Measurements from ENCODE around the gene RNF26. TPM values are rescaled to one million over a fixed set of nuclear protein-coding genes. Genes with fewer than 3 reads are reported as not detected.

Gene RNF26
- total RNA-seq, 1 experiment from 2014 or later: 92.7 TPM

GRCh38 chr11:119373921-119374631, 39.7 kb downstream of the RNF26 start:
- intact Hi-C loops (cut with micrococcal nuclease; ENCODE audit: unreplicated experiment): loop anchor here (1.0 to 2.0 kb wide), 6 partner anchors 21 to 229 kb away; no protein-coding TSS in a partner anchor
- Histone ChIP-seq H3K4me3 (ENCODE audit: low read depth, low read length) (no peak overlapping the region), H3K9me3 (no peaks in the 10 kb centered on the region), H3K27me3 (replicated peaks; ENCODE audit: control insufficient read depth, insufficient read depth, low read length) (no peaks in the 10 kb centered on the region), H3K36me3 (ENCODE audit: control insufficient read depth, insufficient read depth, low read length) (no peaks in the 10 kb centered on the region), H3K4me1 (peaks cover 32% of the 10 kb centered on the region)
- H3K4me1 Mint-ChIP-seq (ENCODE audit: low read depth, unreplicated experiment): peaks cover 28% of the 10 kb centered on the region
- POLR2A ChIA-PET: interaction anchor here (0.6 kb wide), 1 partner anchor 272 kb away, joined by 4 read pairs; the partner anchor contains the start of gene DPAGT1
- H3K9me3 Mint-ChIP-seq (ENCODE audit: unreplicated experiment): no peaks in the 10 kb centered on the region
- no peaks in the 10 kb centered on the region for H3K27me3 Mint-ChIP-seq (ENCODE audit: insufficient read depth, unreplicated experiment)
- H3K27ac Mint-ChIP-seq (ENCODE audit: unreplicated experiment): no peak overlapping the region
- CTCF ChIA-PET: interaction anchor here (0.6 to 11.8 kb wide), 16 partner anchors 10 to 272 kb away, joined by 3 to 220 read pairs (median 4); partner anchors contain the start of genes C1QTNF5, CBL and RNF26
- DNase-seq: peak; percentile 89 to 95
- H3K36me3 Mint-ChIP-seq (ENCODE audit: insufficient read depth, unreplicated experiment): no peaks in the 10 kb centered on the region
- H3K4me3 Mint-ChIP-seq (ENCODE audit: unreplicated experiment): no peak overlapping the region
- BruUV-seq (replicated peaks): no TSS peak
- TF ChIP-seq, protein P1, sequence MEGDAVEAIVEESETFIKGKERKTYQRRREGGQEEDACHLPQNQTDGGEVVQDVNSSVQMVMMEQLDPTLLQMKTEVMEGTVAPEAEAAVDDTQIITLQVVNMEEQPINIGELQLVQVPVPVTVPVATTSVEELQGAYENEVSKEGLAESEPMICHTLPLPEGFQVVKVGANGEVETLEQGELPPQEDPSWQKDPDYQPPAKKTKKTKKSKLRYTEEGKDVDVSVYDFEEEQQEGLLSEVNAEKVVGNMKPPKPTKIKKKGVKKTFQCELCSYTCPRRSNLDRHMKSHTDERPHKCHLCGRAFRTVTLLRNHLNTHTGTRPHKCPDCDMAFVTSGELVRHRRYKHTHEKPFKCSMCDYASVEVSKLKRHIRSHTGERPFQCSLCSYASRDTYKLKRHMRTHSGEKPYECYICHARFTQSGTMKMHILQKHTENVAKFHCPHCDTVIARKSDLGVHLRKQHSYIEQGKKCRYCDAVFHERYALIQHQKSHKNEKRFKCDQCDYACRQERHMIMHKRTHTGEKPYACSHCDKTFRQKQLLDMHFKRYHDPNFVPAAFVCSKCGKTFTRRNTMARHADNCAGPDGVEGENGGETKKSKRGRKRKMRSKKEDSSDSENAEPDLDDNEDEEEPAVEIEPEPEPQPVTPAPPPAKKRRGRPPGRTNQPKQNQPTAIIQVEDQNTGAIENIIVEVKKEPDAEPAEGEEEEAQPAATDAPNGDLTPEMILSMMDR (IDR thresholded peaks at IDR 0.05; ENCODE audit: insufficient read depth in 1 of 2, low read depth in 1 of 2, low read length in 1 of 2, severe bottlenecking in 1 of 2, unreplicated experiment in 1 of 2): peak; percentile 98 to 99

- H3K4me1 ChIP-seq: peaks cover 28% of the 10 kb centered on the region
- H3K27me3 ChIP-seq (replicated peaks; ENCODE audit: control insufficient read depth, insufficient read depth, low read length): no peaks in the 10 kb centered on the region
- no peaks in the 10 kb centered on the region for H3K9me3 ChIP-seq
- POLR2A ChIA-PET: interaction anchor here (0.6 kb wide), 1 partner anchor 273 kb away, joined by 4 read pairs; the partner anchor contains the start of gene DPAGT1
- no peaks in the 10 kb centered on the region for H3K9me3 Mint-ChIP-seq (ENCODE audit: unreplicated experiment)
- H3K36me3 ChIP-seq (ENCODE audit: control insufficient read depth, insufficient read depth, low read length): no peaks in the 10 kb centered on the region
- TF ChIP-seq, protein P1 (IDR thresholded peaks at IDR 0.05; ENCODE audit: insufficient read depth in 1 of 2, low read depth in 1 of 2, low read length in 1 of 2, severe bottlenecking in 1 of 2, unreplicated experiment in 1 of 2): no peak
- no peaks in the 10 kb centered on the region for H3K36me3 Mint-ChIP-seq (ENCODE audit: insufficient read depth, unreplicated experiment)
- H3K4me1 Mint-ChIP-seq (ENCODE audit: low read depth, unreplicated experiment): peaks cover 24% of the 10 kb centered on the region
- no TSS peak for BruUV-seq (replicated peaks)
- no peak for DNase-seq
- no peak overlapping the region for H3K4me3 ChIP-seq (ENCODE audit: low read depth, low read length)
- CTCF ChIA-PET: interaction anchor here (1.0 to 11.8 kb wide), 13 partner anchors 11 to 273 kb away, joined by 3 to 220 read pairs (median 4); partner anchors contain the start of genes C1QTNF5 and CBL
- no peak overlapping the region for H3K4me3 Mint-ChIP-seq (ENCODE audit: unreplicated experiment)
- no peak overlapping the region for H3K27ac Mint-ChIP-seq (ENCODE audit: unreplicated experiment)
- intact Hi-C loops (cut with micrococcal nuclease; ENCODE audit: unreplicated experiment): loop anchor here (1.0 to 2.0 kb wide), 6 partner anchors 21 to 230 kb away; no protein-coding TSS in a partner anchor
- no peaks in the 10 kb centered on the region for H3K27me3 Mint-ChIP-seq (ENCODE audit: insufficient read depth, unreplicated experiment)
Measured at GRCh38 chr11:119374632-119375336, 40.5 kb downstream of the RNF26 start.

Measured in Caco-2 (cell line).